ENCODE results near the gene TSPAN2. TPM values are rescaled to one million over a fixed set of nuclear protein-coding genes. Genes with fewer than 3 reads are reported as not detected.

The TSPAN2 gene
- total and polyA plus RNA-seq, 9 of the 15 experiments (the other 6 are each of a cell fraction or from before 2014, with no cell fraction given): not detected

- no TSS peak for BruUV-seq (replicated peaks)
- no peaks in the 10 kb centered on the region; the same call in 1 of the 2 replicates for H3K9me3 ChIP-seq (replicated peaks; ENCODE audit: control insufficient read depth, insufficient read depth, low read depth, low read length)
- no peak overlapping the region for H3K4me2 ChIP-seq (ENCODE audit: insufficient read depth, low read length)
- H3K9me1 ChIP-seq (ENCODE audit: control insufficient read depth, insufficient read depth, low read length): no peaks in the 10 kb centered on the region
- DNase-seq (ENCODE audit: extremely low read depth in 1 of 4, low spot score in 3 of 4) (no peak), ATAC-seq (no peak), FAIRE-seq (no peak)
- ChIA-PET POLR2A (no interaction called here), CTCF (ENCODE audit: low intra/inter-chr PET ratio) (no interaction called here)
- intact Hi-C loops (cut with micrococcal nuclease) (no loop called here), in situ Hi-C loops (cut with MboI) (no loop called here)
- TF ChIP-seq HIVEP1 (CRISPR knock-in tag; IDR thresholded peaks at IDR 0.05) (no peak), ZNF24 (IDR thresholded peaks at IDR 0.05) (no peak), ARID3B (CRISPR knock-in tag; IDR thresholded peaks at IDR 0.05; ENCODE audit: borderline replicate concordance) (no peak), PRMT5 (CRISPR knock-in tag; IDR thresholded peaks at IDR 0.05) (no peak), ZNF583 (CRISPR knock-in tag; IDR thresholded peaks at IDR 0.05) (no peak), CSDE1 (IDR thresholded peaks at IDR 0.05) (no peak)
- TF ChIP-seq, protein P1, sequence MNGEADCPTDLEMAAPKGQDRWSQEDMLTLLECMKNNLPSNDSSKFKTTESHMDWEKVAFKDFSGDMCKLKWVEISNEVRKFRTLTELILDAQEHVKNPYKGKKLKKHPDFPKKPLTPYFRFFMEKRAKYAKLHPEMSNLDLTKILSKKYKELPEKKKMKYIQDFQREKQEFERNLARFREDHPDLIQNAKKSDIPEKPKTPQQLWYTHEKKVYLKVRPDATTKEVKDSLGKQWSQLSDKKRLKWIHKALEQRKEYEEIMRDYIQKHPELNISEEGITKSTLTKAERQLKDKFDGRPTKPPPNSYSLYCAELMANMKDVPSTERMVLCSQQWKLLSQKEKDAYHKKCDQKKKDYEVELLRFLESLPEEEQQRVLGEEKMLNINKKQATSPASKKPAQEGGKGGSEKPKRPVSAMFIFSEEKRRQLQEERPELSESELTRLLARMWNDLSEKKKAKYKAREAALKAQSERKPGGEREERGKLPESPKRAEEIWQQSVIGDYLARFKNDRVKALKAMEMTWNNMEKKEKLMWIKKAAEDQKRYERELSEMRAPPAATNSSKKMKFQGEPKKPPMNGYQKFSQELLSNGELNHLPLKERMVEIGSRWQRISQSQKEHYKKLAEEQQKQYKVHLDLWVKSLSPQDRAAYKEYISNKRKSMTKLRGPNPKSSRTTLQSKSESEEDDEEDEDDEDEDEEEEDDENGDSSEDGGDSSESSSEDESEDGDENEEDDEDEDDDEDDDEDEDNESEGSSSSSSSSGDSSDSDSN (IDR thresholded peaks at IDR 0.05; ENCODE audit: borderline replicate concordance in 1 of 2, low read depth in 2 of 2, low read length in 2 of 2): no peak
- TF ChIP-seq, protein P2, sequence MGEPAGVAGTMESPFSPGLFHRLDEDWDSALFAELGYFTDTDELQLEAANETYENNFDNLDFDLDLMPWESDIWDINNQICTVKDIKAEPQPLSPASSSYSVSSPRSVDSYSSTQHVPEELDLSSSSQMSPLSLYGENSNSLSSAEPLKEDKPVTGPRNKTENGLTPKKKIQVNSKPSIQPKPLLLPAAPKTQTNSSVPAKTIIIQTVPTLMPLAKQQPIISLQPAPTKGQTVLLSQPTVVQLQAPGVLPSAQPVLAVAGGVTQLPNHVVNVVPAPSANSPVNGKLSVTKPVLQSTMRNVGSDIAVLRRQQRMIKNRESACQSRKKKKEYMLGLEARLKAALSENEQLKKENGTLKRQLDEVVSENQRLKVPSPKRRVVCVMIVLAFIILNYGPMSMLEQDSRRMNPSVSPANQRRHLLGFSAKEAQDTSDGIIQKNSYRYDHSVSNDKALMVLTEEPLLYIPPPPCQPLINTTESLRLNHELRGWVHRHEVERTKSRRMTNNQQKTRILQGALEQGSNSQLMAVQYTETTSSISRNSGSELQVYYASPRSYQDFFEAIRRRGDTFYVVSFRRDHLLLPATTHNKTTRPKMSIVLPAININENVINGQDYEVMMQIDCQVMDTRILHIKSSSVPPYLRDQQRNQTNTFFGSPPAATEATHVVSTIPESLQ (CRISPR knock-in tag; IDR thresholded peaks at IDR 0.05): no peak
- H3K79me2 ChIP-seq (ENCODE audit: control insufficient read depth, insufficient read depth, low read length): no peaks in the 10 kb centered on the region
- no peaks in the 10 kb centered on the region for H3K4me1 ChIP-seq (replicated peaks in 1 of 2; ENCODE audit: control insufficient read depth in 2 of 2, insufficient read depth in 2 of 2, low read length in 2 of 2)
- H2AFZ ChIP-seq (ENCODE audit: low read depth, low read length): no peak overlapping the region
- WGBS (ENCODE audit: insufficient coverage, low coverage, missing lambda C conversion rate): 0% methylated on average over 3 of the region's 3 CpGs
- H3K27me3 ChIP-seq (ENCODE audit: control insufficient read depth in 2 of 2, insufficient read depth in 2 of 2, low read length in 2 of 2): no peaks in the 10 kb centered on the region
- H3K4me3 ChIP-seq: no peak overlapping the region
- no peak overlapping the region for H3K27ac ChIP-seq (ENCODE audit: extremely low read depth, low read depth, low read length)
- H3K9ac ChIP-seq (ENCODE audit: insufficient read depth in 1 of 2, low read depth in 2 of 2, low read length in 2 of 2): no peak overlapping the region
- H4K20me1 ChIP-seq (replicated peaks; ENCODE audit: control insufficient read depth, insufficient read depth, low read length): no peaks in the 10 kb centered on the region
- no peaks in the 10 kb centered on the region for H3K36me3 ChIP-seq (ENCODE audit: control insufficient read depth, insufficient read depth, low read length)
These were observed 33.8 kb upstream of the TSPAN2 start for GRCh38 chr1:115123116-115123515.

Measured in K562 (cell line).